Type B pancreatic cell (in vitro differentiated cells): ENCODE measurements around the gene ST6GAL1. TPM values are rescaled to one million over a fixed set of nuclear protein-coding genes. Genes with fewer than 3 reads are reported as not detected.

ENCODE experiments used
- DNase-seq: peaks from one replicate; pipeline ENCODE4 v3.0.0; 2021; ENCODE audit warnings: mixed read lengths; ENCODE audit not compliant: unreplicated experiment; ENCODE audit errors: extremely low spot score
- H3K27ac Mint-ChIP-seq: 2 replicates; pipeline ENCODE4 v1.8.0; 2021; ENCODE audit warnings: mild to moderate bottlenecking, mixed read lengths
- H3K27me3 Mint-ChIP-seq: 2 replicates; pipeline ENCODE4 v1.8.0; 2021; ENCODE audit warnings: mixed read lengths
- H3K36me3 Mint-ChIP-seq: 2 replicates; pipeline ENCODE4 v1.8.0; 2021; ENCODE audit warnings: mixed read lengths
- H3K4me1 Mint-ChIP-seq: one replicate; pipeline ENCODE4 v1.8.0; 2021; ENCODE audit warnings: mixed read lengths; ENCODE audit not compliant: unreplicated experiment
- H3K4me3 Mint-ChIP-seq: 2 replicates; pipeline ENCODE4 v1.8.0; 2021; ENCODE audit warnings: mild to moderate bottlenecking, mixed read lengths
- H3K9me3 Mint-ChIP-seq: 2 replicates; pipeline ENCODE4 v1.8.0; 2021; ENCODE audit warnings: mixed read lengths
- total RNA-seq: library from RNA; stranded (reverse); gene quantifications from 2 replicates; pipeline ENCODE4 v1.2.1, GENCODE V29; 2021; ENCODE audit warnings: low replicate concordance
- TF ChIP-seq, protein P1 (sequence below): fragments of 200-600 bp; sonication (generic); conservative IDR thresholded peaks from 2 replicates; pipeline ENCODE4 v1.5.0; 2021; ENCODE audit warnings: antibody characterized with exemption, mild to moderate bottlenecking

The ST6GAL1 gene
- total RNA-seq, 1 donor from 2014 or later = 51.8 TPM

DNA sequence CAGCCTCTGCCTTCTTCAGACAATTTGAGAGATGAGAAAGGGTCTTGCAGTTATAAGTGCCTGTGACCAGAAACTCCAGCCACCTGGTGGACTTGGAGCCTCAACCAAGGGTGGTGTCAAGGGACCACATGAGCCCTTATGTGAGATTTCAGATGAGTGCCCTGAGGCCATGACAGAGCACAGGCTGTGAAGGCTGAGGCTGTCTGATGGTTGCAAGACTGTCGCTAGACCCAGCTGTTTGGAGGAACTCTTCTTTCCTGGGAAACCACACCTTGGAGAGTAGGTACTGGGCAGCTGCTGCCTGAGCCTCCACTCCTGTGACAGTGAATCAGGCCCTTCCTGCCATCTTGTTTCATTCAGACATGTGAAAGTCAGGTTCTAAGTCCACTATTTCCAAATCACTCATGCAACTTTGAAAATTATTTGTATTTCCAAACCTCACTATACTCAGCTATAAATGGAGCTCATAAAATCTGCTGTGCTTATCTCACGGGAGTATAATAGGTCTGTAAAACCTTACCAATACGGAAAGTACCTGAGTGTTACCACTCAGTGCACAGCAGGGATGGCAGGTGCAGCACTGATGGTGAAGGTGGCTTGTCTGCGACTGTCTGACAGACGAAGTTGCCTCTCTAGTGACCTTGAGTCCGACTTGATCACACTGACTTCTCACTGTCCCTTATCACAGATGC lies 109.5 kb downstream of the ST6GAL1 start:
- TF ChIP-seq, protein P1, sequence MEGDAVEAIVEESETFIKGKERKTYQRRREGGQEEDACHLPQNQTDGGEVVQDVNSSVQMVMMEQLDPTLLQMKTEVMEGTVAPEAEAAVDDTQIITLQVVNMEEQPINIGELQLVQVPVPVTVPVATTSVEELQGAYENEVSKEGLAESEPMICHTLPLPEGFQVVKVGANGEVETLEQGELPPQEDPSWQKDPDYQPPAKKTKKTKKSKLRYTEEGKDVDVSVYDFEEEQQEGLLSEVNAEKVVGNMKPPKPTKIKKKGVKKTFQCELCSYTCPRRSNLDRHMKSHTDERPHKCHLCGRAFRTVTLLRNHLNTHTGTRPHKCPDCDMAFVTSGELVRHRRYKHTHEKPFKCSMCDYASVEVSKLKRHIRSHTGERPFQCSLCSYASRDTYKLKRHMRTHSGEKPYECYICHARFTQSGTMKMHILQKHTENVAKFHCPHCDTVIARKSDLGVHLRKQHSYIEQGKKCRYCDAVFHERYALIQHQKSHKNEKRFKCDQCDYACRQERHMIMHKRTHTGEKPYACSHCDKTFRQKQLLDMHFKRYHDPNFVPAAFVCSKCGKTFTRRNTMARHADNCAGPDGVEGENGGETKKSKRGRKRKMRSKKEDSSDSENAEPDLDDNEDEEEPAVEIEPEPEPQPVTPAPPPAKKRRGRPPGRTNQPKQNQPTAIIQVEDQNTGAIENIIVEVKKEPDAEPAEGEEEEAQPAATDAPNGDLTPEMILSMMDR = no peak
- Mint-ChIP-seq H3K36me3 (peaks cover 8% of the 10 kb centered on the region), H3K9me3 (no peaks in the 10 kb centered on the region), H3K4me1 (peaks cover 10% of the 10 kb centered on the region), H3K4me3 (no peak overlapping the region), H3K27me3 (no peaks in the 10 kb centered on the region), H3K27ac (no peak overlapping the region)
- no peak for DNase-seq

DNA sequence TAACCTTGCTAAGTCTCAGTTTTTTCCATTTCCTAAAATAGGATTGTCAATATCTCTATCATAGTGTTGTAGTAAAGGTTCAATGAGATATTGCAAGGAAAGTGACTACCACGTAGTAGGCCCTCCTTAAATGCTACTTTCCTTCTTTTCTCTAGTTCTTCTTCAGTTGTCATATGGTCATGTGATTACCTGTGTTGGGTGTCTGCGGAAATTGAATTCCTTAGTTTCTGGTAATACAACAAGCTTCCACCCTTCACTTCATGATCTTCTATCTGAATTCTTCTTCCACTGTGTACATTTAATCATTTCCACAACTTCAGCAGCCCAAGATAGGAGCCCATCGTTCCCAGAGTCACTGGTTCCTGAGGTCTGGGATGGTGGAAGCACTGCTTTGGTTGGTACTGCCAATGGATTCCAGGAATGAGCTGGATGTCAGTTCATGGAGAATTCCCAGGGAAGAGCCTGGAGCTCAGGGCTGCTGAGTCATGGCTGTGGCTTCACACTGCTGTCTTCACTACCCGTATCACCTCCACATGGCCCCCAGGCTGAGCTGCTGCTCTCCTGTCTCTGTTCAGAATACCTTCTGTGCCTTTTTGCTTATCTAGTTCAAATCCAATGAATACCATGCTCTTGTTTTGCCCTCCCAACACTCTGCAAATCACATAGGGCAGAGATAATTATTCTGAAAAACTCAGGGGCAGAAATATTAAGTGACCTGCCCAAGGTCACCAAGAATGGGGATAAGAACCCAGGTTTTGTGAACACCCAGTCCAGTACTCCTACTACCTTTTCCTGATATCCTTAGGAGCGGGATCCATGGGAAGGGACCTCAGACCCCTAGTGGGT lies 110.4 kb downstream of the ST6GAL1 start:
- Mint-ChIP-seq H3K9me3 (no peaks in the 10 kb centered on the region), H3K4me1 (peaks cover 13% of the 10 kb centered on the region), H3K27me3 (no peaks in the 10 kb centered on the region), H3K4me3 (no peak overlapping the region), H3K27ac (no peak overlapping the region), H3K36me3 (peaks cover 10% of the 10 kb centered on the region)
- TF ChIP-seq, protein P1 = no peak
- no peak for DNase-seq

DNA sequence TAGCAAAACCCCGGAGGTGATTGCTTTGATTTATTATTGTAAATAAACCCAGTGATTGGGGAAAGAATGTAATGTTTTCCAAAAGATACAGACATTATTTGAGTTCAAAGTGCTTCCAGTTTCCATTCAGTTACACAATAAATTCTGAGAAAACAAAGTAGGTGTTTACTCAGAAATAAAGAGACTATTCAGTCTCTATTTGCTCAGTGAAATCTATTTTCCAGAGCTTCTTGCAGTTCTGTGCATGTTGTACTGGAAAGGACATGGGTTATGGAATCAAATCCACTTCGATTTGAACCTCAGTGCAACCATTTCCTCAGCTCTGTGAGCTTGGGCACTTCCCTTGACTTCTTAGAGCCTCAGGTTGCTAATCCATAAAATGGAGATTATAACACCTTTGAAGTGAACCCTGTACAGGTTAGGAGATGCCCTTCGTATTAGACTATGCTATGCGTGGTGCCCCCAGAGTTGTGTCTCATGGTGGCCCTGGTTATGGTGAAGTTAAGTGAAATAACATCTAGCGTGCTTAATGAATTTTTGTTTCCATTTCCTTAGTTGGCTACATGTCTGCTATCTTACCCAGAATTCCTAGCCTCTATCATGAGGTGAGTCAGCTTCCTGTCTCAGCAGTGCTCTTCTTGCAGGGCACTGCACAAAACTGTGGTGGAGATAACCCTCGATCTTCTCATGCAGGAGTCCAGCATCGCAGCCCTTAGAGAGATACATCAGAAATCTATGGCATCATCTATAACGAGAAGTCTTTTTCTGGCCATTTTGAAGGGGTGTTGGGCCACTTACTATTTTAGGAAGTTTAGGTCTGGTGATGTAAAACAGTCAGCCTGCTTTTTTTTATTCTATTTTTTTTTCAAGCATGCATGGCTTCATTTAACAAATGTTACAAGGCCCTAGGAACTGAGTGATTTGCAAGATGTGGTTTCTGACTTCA lies 111.3 kb downstream of the ST6GAL1 start:
- Mint-ChIP-seq H3K27me3 (no peaks in the 10 kb centered on the region), H3K36me3 (peaks cover 18% of the 10 kb centered on the region), H3K27ac (peak overlapping the region; percentile 42), H3K4me1 (peaks cover 13% of the 10 kb centered on the region), H3K4me3 (no peak overlapping the region), H3K9me3 (no peaks in the 10 kb centered on the region)
- no peak for DNase-seq
- TF ChIP-seq, protein P1 = no peak

DNA sequence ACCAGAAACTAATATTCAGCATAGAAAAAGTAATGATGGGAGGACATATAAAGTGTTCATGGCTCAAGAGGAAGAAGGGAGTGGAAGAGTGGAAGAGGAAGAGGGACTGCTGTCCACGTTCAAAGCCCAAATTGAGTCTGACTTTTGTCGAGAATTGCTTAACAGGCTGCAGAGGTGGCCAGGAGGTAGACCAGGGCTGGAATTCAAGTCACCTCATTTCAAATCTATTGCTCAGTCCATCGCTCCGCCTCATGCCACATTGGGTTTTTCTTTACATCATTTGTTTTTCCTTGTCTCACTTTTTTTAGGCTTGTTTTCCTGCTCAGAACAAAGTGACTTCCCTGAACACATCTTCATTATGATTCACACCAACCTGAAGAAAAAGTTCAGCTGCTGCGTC lies 112.0 kb downstream of the ST6GAL1 start:
- TF ChIP-seq, protein P1 = no peak

DNA sequence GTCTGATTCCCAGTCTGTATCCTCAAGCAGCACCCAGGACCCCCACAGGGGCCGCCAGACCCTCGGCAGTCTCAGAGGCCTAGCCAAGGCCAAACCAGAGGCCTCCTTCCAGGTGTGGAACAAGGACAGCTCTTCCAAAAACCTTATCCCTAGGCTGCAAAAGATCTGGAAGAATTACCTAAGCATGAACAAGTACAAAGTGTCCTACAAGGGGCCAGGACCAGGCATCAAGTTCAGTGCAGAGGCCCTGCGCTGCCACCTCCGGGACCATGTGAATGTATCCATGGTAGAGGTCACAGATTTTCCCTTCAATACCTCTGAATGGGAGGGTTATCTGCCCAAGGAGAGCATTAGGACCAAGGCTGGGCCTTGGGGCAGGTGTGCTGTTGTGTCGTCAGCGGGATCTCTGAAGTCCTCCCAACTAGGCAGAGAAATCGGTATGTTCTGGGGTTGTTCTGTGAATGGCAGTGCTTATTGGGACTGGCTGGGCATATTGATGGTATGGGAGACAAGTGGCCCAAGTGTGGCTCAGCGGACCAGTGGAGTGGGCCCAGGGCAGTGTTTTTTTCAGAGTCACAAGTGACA lies 112.6 kb downstream of the ST6GAL1 start:
- peaks cover 18% of the 10 kb centered on the region for H3K36me3 Mint-ChIP-seq
- H3K27ac Mint-ChIP-seq = no peak overlapping the region
- no peak overlapping the region for H3K4me3 Mint-ChIP-seq
- peaks cover 13% of the 10 kb centered on the region for H3K4me1 Mint-ChIP-seq
- no peak for DNase-seq
- TF ChIP-seq, protein P1 = no peak
- no peaks in the 10 kb centered on the region for H3K27me3 Mint-ChIP-seq
- H3K9me3 Mint-ChIP-seq = no peaks in the 10 kb centered on the region

More for the DNA sequence above, 112.0 kb downstream of the ST6GAL1 start:
- Mint-ChIP-seq H3K9me3 (no peaks in the 10 kb centered on the region), H3K27me3 (no peaks in the 10 kb centered on the region), H3K4me3 (no peak overlapping the region), H3K4me1 (peaks cover 13% of the 10 kb centered on the region), H3K27ac (no peak overlapping the region), H3K36me3 (peaks cover 18% of the 10 kb centered on the region)
- no peak for DNase-seq
